ELF-1 (cell line): ENCODE results near the gene PRM1.

Experiments used
- DNase-seq: peaks from one replicate; pipeline ENCODE4 v3.0.0-alpha.2; 2016; ENCODE audit warnings: low read depth, low spot score

PRM1 gene

GRCh38 chr16:11273721-11274324 is 7.3 kb downstream of the PRM1 start:
- peak; percentile 71 for DNase-seq

- no peak for DNase-seq
Observed at GRCh38 chr16:11272921-11273720, 8.0 kb downstream of the PRM1 start, which contains the start of gene PRM3. Gene PRM3, minus strand, starts transcription at chr16:11273629. Its CDS starts 34 bp downstream, at chr16:11273595.

- no peak for DNase-seq
Observed at GRCh38 chr16:11272484-11272883, 8.6 kb downstream of the PRM1 start.

- no peak for DNase-seq
Observed at GRCh38 chr16:11271610-11272009, 9.5 kb downstream of the PRM1 start.

- DNase-seq: no peak
Observed at GRCh38 chr16:11270602-11271162, 10.4 kb downstream of the PRM1 start.

GRCh38 chr16:11268921-11269375 is 12.2 kb downstream of the PRM1 start, which contains the start of gene TNP2:
Gene TNP2, minus strand, starts transcription at chr16:11269325. Its CDS starts 63 bp downstream, at chr16:11269262.
- no peak for DNase-seq

- no peak for DNase-seq
Observed at GRCh38 chr16:11265124-11265523, 16.0 kb downstream of the PRM1 start.

- no peak for DNase-seq
Observed at GRCh38 chr16:11264155-11264832, 16.8 kb downstream of the PRM1 start.

- DNase-seq: no peak
Observed at GRCh38 chr16:11263737-11264136, 17.4 kb downstream of the PRM1 start.

GRCh38 chr16:11262915-11263314 is 18.2 kb downstream of the PRM1 start:
- DNase-seq: no peak

- DNase-seq: peak; percentile 90
Observed at GRCh38 chr16:11260596-11260966, 20.5 kb downstream of the PRM1 start.

- DNase-seq: no peak
Observed at GRCh38 chr16:11259655-11260595, 21.2 kb downstream of the PRM1 start.

- DNase-seq: no peak
Observed at GRCh38 chr16:11258553-11259492, 22.3 kb downstream of the PRM1 start.

GRCh38 chr16:11257131-11257938 is 23.8 kb downstream of the PRM1 start:
- peak; percentile 87 for DNase-seq

GRCh38 chr16:11256661-11257130 is 24.4 kb downstream of the PRM1 start:
- peak; percentile 68 for DNase-seq

- DNase-seq: peak; percentile 93
Observed at GRCh38 chr16:11255737-11256660, 25.1 kb downstream of the PRM1 start, which contains the start of gene SOCS1. Gene SOCS1, minus strand, starts transcription at chr16:11256204. Its CDS starts 726 bp downstream, at chr16:11255478.

- peak; percentile 62 for DNase-seq
Observed at GRCh38 chr16:11254913-11255736, 26.0 kb downstream of the PRM1 start.
